Ascending aorta (tissue), 2 donors: Measurements from ENCODE around the gene KCNH8. TPM values are rescaled to one million over a fixed set of nuclear protein-coding genes. Genes with fewer than 3 reads are reported as not detected.

Experiments used
- DNase-seq, 2 donors: peaks; one replicate each; pipeline ENCODE4 v3.0.0-alpha.2; 2019; ENCODE audit warnings: low spot score in 2 of 2
- H3K27ac ChIP-seq, 2 donors: fragments of 200-600 bp; sonication (generic); one replicate each; pipeline ENCODE4 v1.5.1; 2016 to 2017; ENCODE audit warnings: mild to moderate bottlenecking in 1 of 2
- H3K27me3 ChIP-seq: fragments of 200-600 bp; sonication (generic); one replicate; pipeline ENCODE4 v1.5.1; 2017
- H3K36me3 ChIP-seq, 2 donors: fragments of 200-600 bp; sonication (generic); one replicate each; pipeline ENCODE4 v1.5.1; 2016
- H3K4me1 ChIP-seq, 2 donors: fragments of 200-600 bp; sonication (generic); one replicate each; pipeline ENCODE4 v1.5.1; 2016 to 2017; ENCODE audit warnings: mild to moderate bottlenecking in 1 of 2
- H3K4me3 ChIP-seq, 2 donors: fragments of 200-600 bp; sonication (generic); one replicate each; pipeline ENCODE4 v1.5.1; 2016 to 2017; ENCODE audit warnings: mild to moderate bottlenecking in 1 of 2
- H3K9me3 ChIP-seq, 2 donors: fragments of 200-600 bp; sonication (generic); one replicate each; pipeline ENCODE4 v1.5.1; 2016
- intact Hi-C: fragments of 100-400 bp; cut with DNase I; formaldehyde crosslinking; loops from one replicate; pipeline ENCODE4 v1.15.1; 2023
- total RNA-seq: library from RNA; depleted of rRNA; stranded (reverse); fragments of >200 nt; gene quantifications from one replicate; pipeline ENCODE4 v1.1.0, GENCODE V29; 2016
- TF ChIP-seq, protein P1 (sequence below), 3 experiments: fragments of 200-600 bp in 2 of 3; fragments of 450-650 bp in 1 of 3; sonication (generic) in 2 of 3; IDR thresholded peaks; one replicate each; pipeline ENCODE4 v1.5.1; 2016 to 2019; ENCODE audit warnings: antibody characterized with exemption in 3 of 3, mild to moderate bottlenecking in 1 of 3, moderate library complexity in 1 of 3

KCNH8 gene
- total RNA-seq, 1 donor from 2014 or later, result not detected

DNA sequence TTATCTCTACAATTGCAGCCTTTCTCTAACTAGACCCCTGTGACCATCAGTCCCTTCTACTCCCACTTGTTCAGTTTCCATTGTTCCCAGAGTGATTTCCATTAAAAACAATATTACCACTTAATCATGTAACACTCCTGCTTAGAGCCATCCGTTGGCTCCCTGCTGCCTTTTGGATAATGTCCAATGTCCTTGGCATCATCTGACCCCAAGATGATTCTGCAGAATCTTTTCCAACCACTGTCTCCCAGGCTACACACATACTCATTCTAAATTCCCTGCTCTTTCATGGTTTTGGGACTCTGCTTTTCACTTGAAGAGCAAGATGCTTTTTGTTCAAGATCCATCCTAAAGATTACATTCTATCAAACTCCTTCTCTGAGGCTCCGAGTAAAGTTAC, 7.1 kb downstream of the KCNH8 start:
- Histone ChIP-seq H3K27ac (no peak overlapping the region), H3K9me3 (no peaks in the 10 kb centered on the region), H3K4me1 (no peaks in the 10 kb centered on the region), H3K4me3 (no peak overlapping the region), H3K27me3 (no peaks in the 10 kb centered on the region), H3K36me3 (no peaks in the 10 kb centered on the region)
- intact Hi-C loops, result no loop called here
- TF ChIP-seq, protein P1, sequence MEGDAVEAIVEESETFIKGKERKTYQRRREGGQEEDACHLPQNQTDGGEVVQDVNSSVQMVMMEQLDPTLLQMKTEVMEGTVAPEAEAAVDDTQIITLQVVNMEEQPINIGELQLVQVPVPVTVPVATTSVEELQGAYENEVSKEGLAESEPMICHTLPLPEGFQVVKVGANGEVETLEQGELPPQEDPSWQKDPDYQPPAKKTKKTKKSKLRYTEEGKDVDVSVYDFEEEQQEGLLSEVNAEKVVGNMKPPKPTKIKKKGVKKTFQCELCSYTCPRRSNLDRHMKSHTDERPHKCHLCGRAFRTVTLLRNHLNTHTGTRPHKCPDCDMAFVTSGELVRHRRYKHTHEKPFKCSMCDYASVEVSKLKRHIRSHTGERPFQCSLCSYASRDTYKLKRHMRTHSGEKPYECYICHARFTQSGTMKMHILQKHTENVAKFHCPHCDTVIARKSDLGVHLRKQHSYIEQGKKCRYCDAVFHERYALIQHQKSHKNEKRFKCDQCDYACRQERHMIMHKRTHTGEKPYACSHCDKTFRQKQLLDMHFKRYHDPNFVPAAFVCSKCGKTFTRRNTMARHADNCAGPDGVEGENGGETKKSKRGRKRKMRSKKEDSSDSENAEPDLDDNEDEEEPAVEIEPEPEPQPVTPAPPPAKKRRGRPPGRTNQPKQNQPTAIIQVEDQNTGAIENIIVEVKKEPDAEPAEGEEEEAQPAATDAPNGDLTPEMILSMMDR (IDR thresholded peaks at IDR 0.05), result no peak
- DNase-seq, result no peak

DNA sequence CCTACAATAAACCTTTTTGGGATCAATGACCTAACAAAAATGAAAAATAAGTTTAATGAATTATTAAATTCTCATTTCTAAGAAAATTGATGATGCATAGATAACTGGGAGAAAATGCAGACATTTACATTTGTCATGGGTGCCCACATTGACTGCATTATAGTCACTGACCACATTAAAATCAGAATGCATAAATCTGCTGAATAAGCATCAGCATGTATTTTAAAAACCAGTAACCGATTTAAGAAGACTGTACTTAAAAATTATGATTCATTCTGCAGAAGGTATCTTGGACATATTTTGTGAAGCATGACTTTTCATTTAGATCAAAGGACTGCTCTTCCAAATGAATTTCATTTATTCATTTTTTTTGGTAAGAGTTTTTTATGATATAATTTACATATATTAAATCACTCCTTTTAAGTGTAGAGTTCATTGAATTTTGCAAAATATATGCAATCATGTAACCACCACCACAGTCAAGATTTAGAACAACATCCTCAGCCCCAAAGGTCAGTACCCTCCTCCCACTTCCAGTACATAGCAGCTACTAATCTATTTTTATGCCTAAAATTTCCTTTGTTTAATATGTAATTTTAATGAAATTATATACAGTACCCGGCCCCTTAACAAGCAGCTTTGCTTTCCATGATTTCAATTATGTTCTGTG, 11.8 kb downstream of the KCNH8 start:
- TF ChIP-seq, protein P1 (IDR thresholded peaks at IDR 0.05), result no peak
- Histone ChIP-seq H3K9me3 (no peaks in the 10 kb centered on the region), H3K36me3 (no peaks in the 10 kb centered on the region), H3K27ac (no peak overlapping the region), H3K4me1 (no peaks in the 10 kb centered on the region), H3K4me3 (no peak overlapping the region), H3K27me3 (no peaks in the 10 kb centered on the region)
- intact Hi-C loops, result no loop called here
- no peak for DNase-seq

DNA sequence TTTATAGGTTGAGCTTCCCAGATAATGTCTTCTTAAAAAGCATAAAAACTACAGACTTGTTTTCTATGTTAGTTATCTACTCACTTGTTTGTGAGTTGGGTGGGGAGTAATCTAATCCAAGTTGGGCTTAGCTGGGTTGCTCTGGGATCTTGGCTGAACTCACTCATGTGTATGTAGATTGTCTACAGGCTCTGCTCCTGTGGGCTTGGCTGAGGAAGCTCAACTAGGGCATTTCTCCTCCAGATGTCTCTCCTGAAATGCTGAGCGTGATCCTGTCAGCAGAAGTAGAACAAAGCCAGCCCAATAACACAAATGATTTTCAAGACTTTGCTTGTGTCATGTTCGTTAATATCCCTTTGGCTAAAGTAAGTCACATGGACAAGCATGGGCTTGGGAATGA, 17.3 kb downstream of the KCNH8 start:
- Histone ChIP-seq H3K27ac (no peak overlapping the region), H3K4me1 (no peaks in the 10 kb centered on the region), H3K9me3 (no peaks in the 10 kb centered on the region), H3K27me3 (no peaks in the 10 kb centered on the region), H3K4me3 (no peak overlapping the region), H3K36me3 (no peaks in the 10 kb centered on the region)
- no peak for DNase-seq
- intact Hi-C loops, result no loop called here
- TF ChIP-seq, protein P1 (IDR thresholded peaks at IDR 0.05), result no peak

DNA sequence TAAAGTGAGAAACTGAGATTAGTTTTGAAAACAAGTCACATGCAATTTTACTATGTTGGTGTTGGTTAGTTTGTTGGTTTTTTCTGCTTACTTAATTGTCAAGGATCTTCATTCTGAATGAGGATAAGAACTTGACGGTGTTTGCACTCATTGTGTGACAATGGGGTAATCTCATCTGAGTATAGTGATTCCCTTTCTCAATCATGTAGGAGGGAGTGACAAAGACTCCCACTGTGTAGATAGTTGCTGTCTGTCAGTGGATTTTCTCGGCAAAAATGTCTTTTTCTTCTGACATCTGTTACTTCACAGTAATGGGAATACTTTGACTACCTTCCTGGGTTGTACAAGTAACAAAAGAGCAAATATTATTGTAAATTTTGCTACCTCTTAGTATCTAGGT, 23.5 kb downstream of the KCNH8 start:
- no peak for DNase-seq
- intact Hi-C loops, result no loop called here
- Histone ChIP-seq H3K4me1 (no peaks in the 10 kb centered on the region), H3K27me3 (no peaks in the 10 kb centered on the region), H3K4me3 (no peak overlapping the region), H3K27ac (no peak overlapping the region), H3K9me3 (no peaks in the 10 kb centered on the region), H3K36me3 (no peaks in the 10 kb centered on the region)
- TF ChIP-seq, protein P1 (IDR thresholded peaks at IDR 0.05), result no peak

DNA sequence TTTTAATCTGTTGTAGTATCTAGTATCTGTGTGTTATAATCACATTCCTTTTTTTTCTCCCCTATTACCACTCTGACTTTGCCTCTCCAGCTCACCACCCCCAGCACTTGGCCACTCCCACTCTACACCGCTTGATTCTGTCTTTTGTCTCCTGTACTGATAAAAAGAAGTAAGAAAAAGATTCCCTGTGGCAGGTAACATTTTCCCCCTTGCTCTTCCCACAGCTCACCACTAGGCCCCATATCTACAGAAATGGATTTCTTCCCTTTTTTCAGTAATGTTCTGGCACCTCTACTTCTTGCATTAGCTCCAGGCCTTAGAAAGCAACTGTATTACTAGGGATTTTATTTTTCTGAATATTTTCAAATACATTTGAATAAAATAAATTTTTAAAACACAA, 25.6 kb downstream of the KCNH8 start:
- DNase-seq, result no peak
- Histone ChIP-seq H3K27me3 (no peaks in the 10 kb centered on the region), H3K27ac (no peak overlapping the region), H3K36me3 (no peaks in the 10 kb centered on the region), H3K4me3 (no peak overlapping the region), H3K9me3 (no peaks in the 10 kb centered on the region), H3K4me1 (no peaks in the 10 kb centered on the region)
- intact Hi-C loops, result no loop called here
- TF ChIP-seq, protein P1 (IDR thresholded peaks at IDR 0.05), result no peak

DNA sequence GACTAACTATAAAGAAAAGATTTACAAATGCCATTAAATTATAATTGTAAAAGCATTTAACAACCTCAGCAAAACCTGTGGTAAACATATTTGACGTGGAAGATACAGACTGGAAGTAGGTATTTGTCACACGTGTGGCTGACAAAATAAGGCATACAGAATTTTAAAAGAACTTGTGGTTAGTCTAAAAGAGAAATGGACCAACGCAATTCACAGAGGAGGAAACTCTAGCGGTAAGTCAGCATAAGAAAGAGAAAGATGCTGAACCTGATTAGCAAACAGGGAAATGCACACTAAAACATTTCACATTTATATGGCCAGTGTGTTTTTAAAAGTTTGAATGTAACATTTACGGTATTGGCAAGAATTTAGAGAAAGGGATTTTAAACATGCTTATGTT, 35.3 kb downstream of the KCNH8 start:
- Histone ChIP-seq H3K9me3 (no peaks in the 10 kb centered on the region), H3K36me3 (no peaks in the 10 kb centered on the region), H3K27me3 (no peaks in the 10 kb centered on the region), H3K27ac (no peak overlapping the region), H3K4me3 (no peak overlapping the region), H3K4me1 (no peaks in the 10 kb centered on the region)
- TF ChIP-seq, protein P1 (IDR thresholded peaks at IDR 0.05), result no peak
- intact Hi-C loops, result no loop called here
- DNase-seq, result no peak
